GM23338 (cell line): Measurements from ENCODE around the gene ASS1. TPM values are rescaled to one million over a fixed set of nuclear protein-coding genes. Genes with fewer than 3 reads are reported as not detected.

Experiments used
- ATAC-seq: fragments of 200-7000 bp; cut with Tn5 transposase; 3 replicates; pipeline ENCODE4 v1.9.1; 2020
- DNase-seq: peaks from one replicate; pipeline ENCODE4 v3.0.0-alpha.2; 2015; ENCODE audit warnings: low spot score
- H2AFZ ChIP-seq: fragments of 200-600 bp; sonication (generic); 2 replicates; pipeline ENCODE4 v1.8.0; 2016; ENCODE audit warnings: antibody characterized with exemption, mild to moderate bottlenecking, moderate library complexity
- H3F3A ChIP-seq: fragments of 200-600 bp; sonication (generic); replicated peaks from 2 replicates; pipeline ENCODE4 v1.8.0; 2017; ENCODE audit warnings: antibody characterized with exemption, mixed run types, low read depth
- H3K27ac ChIP-seq: fragments of 200-600 bp; sonication (generic); 2 replicates; pipeline ENCODE4 v1.6.1; 2016; ENCODE audit warnings: low read depth
- H3K27me3 ChIP-seq: fragments of 200-600 bp; sonication (generic); 2 replicates; pipeline ENCODE4 v1.8.0; 2016; ENCODE audit warnings: mild to moderate bottlenecking, mixed run types, moderate library complexity; ENCODE audit not compliant: insufficient read depth
- H3K36me3 ChIP-seq: fragments of 200-600 bp; sonication (generic); 2 replicates; pipeline ENCODE4 v1.8.0; 2016; ENCODE audit warnings: mild to moderate bottlenecking; ENCODE audit not compliant: insufficient read depth
- H3K4me1 ChIP-seq: fragments of 200-600 bp; sonication (generic); 2 replicates; pipeline ENCODE4 v1.8.0; 2016; ENCODE audit warnings: mild to moderate bottlenecking, moderate library complexity; ENCODE audit not compliant: insufficient read depth
- H3K4me2 ChIP-seq: fragments of 200-600 bp; sonication (generic); 2 replicates; pipeline ENCODE4 v1.7.1; 2017; ENCODE audit warnings: mixed run types
- H3K4me3 ChIP-seq: fragments of 200-600 bp; sonication (generic); 2 replicates; pipeline ENCODE4 v1.6.1; 2016; ENCODE audit warnings: mixed run types
- H3K79me2 ChIP-seq: fragments of 200-600 bp; sonication (generic); replicated peaks from 2 replicates; pipeline ENCODE4 v1.8.0; 2017; ENCODE audit warnings: mild to moderate bottlenecking; ENCODE audit not compliant: insufficient read depth
- H3K9me2 ChIP-seq: fragments of 200-600 bp; sonication (generic); 2 replicates; pipeline ENCODE4 v1.8.0; 2017; ENCODE audit not compliant: insufficient read depth
- H4K20me1 ChIP-seq: fragments of 200-600 bp; sonication (generic); replicated peaks from 2 replicates; pipeline ENCODE4 v1.8.0; 2017; ENCODE audit warnings: mild to moderate bottlenecking; ENCODE audit not compliant: insufficient read depth
- H3K27ac Mint-ChIP-seq: 2 replicates; pipeline ENCODE4 v1.8.0; 2020; ENCODE audit warnings: inconsistent platforms, mild to moderate bottlenecking, moderate library complexity, mixed read lengths
- H3K27me3 Mint-ChIP-seq: 3 replicates; pipeline ENCODE4 v1.8.0; 2022; ENCODE audit warnings: low read depth, mild to moderate bottlenecking, moderate library complexity, mixed read lengths, inconsistent platforms; ENCODE audit not compliant: insufficient read depth, poor library complexity
- H3K36me3 Mint-ChIP-seq: 3 replicates; pipeline ENCODE4 v1.8.0; 2021; ENCODE audit warnings: low read depth, mild to moderate bottlenecking, inconsistent platforms, moderate library complexity, mixed read lengths
- H3K4me1 Mint-ChIP-seq: 3 replicates; pipeline ENCODE4 v1.8.0; 2020; ENCODE audit warnings: mild to moderate bottlenecking, inconsistent platforms, mixed read lengths
- H3K4me3 Mint-ChIP-seq: 3 replicates; pipeline ENCODE4 v1.8.0; 2021; ENCODE audit warnings: moderate library complexity, mild to moderate bottlenecking, inconsistent platforms, mixed read lengths
- H3K9me3 Mint-ChIP-seq: 3 replicates; pipeline ENCODE4 v1.8.0; 2020; ENCODE audit warnings: moderate library complexity, mild to moderate bottlenecking, inconsistent platforms, mixed read lengths
- CREB1 ChIP-seq: fragments of 250-450 bp; sonication (Bioruptor Pico); IDR thresholded peaks from 2 replicates; pipeline ENCODE4 v1.5.0; 2020; ENCODE audit warnings: low read depth, mild to moderate bottlenecking, moderate library complexity
- CTCF ChIP-seq, 2 experiments: fragments of 200-600 bp in 1 of 2; sonication (generic) in 1 of 2; conservative IDR thresholded peaks; 2 replicates each; pipeline versions ENCODE4 v1.5.1 to v1.6.1; 2016 to 2017; ENCODE audit warnings: antibody characterized with exemption in 2 of 2, low read depth in 2 of 2, mild to moderate bottlenecking in 2 of 2, moderate library complexity in 1 of 2
- ETS1 ChIP-seq: IDR thresholded peaks from 2 replicates; pipeline ENCODE4 v1.6.1; 2016; ENCODE audit warnings: antibody characterized with exemption
- EZH2 ChIP-seq: fragments of 200-600 bp; sonication (generic); IDR thresholded peaks from one replicate; pipeline ENCODE4 v1.8.0; 2017; ENCODE audit warnings: antibody characterized with exemption, mild to moderate bottlenecking, low read depth; ENCODE audit not compliant: unreplicated experiment
- EZH2phosphoT487 ChIP-seq: fragments of 200-600 bp; sonication (generic); IDR thresholded peaks from one replicate; pipeline ENCODE4 v1.8.1; 2018; ENCODE audit warnings: antibody characterized with exemption; ENCODE audit not compliant: unreplicated experiment
- JUNB ChIP-seq: IDR thresholded peaks from one replicate; pipeline ENCODE4 v1.6.1; 2016; ENCODE audit warnings: antibody characterized with exemption; ENCODE audit not compliant: unreplicated experiment
- NANOG ChIP-seq: IDR thresholded peaks from 2 replicates; pipeline ENCODE4 v1.6.1; 2016; ENCODE audit warnings: antibody characterized with exemption, borderline replicate concordance
- POLR2AphosphoS5 ChIP-seq: IDR thresholded peaks from 2 replicates; pipeline ENCODE4 v1.6.1; 2016; ENCODE audit warnings: antibody characterized with exemption, low read depth
- REST ChIP-seq: IDR thresholded peaks from one replicate; pipeline ENCODE4 v1.6.1; 2018; ENCODE audit warnings: antibody characterized with exemption; ENCODE audit not compliant: unreplicated experiment
- STAT1 ChIP-seq: IDR thresholded peaks from one replicate; pipeline ENCODE4 v1.6.1; 2016; ENCODE audit warnings: antibody characterized with exemption; ENCODE audit not compliant: unreplicated experiment
- ZNF114 ChIP-seq: fragments of 250-450 bp; sonication (Bioruptor Pico); IDR thresholded peaks from 2 replicates; pipeline ENCODE4 v1.5.0; 2020; ENCODE audit warnings: mild to moderate bottlenecking, moderate library complexity
- ZNF331 ChIP-seq: fragments of 250-450 bp; sonication (Bioruptor Pico); IDR thresholded peaks from 2 replicates; pipeline ENCODE4 v1.5.0; 2020; ENCODE audit warnings: low read depth, mild to moderate bottlenecking, moderate library complexity
- ZNF462 ChIP-seq: fragments of 250-450 bp; sonication (Bioruptor Pico); IDR thresholded peaks from 2 replicates; pipeline ENCODE4 v1.5.0; 2020; ENCODE audit warnings: mild to moderate bottlenecking, moderate library complexity
- polyA plus RNA-seq: library from polyadenylated mRNA; unstranded; fragments of >200 nt; fragmentation: Nextera tagmentation; extraction: Ambion mirVana; gene quantifications from 2 replicates; pipeline ENCODE4 v1.2.1, GENCODE V29; 2016
- total RNA-seq: library from RNA; depleted of rRNA; stranded (reverse); fragments of >200 nt; shearing (Covaris generic); gene quantifications from 2 replicates; pipeline ENCODE4 v1.2.3, GENCODE V29; 2014

The ASS1 gene
- total and polyA plus RNA-seq, 2 experiments from 2014 or later, result 65.8 to 103 TPM

GRCh38 chr9:130487500-130487899, 42.7 kb downstream of the ASS1 start:
- TF ChIP-seq JUNB, result no peak
- no peak for TF ChIP-seq NANOG
- no peak for TF ChIP-seq CREB1 (CRISPR knock-in tag)
- no peak for TF ChIP-seq REST
- no peak for TF ChIP-seq ZNF462 (CRISPR knock-in tag)
- no peak for TF ChIP-seq CTCF (conservative IDR thresholded peaks at IDR 0.05; ENCODE audit: low read depth in 2 of 2)
- no peak for TF ChIP-seq STAT1
- TF ChIP-seq ZNF114 (CRISPR knock-in tag), result no peak
- no peak for TF ChIP-seq POLR2AphosphoS5
- no peak for TF ChIP-seq ETS1
- TF ChIP-seq EZH2phosphoT487, result no peak
- TF ChIP-seq ZNF331 (CRISPR knock-in tag), result no peak
- no peak for TF ChIP-seq EZH2
- Mint-ChIP-seq H3K4me1 (peaks cover 9% of the 10 kb centered on the region), H3K27me3 (peaks cover 10% of the 10 kb centered on the region)

More at GRCh38 chr9:130487500-130487899, 42.7 kb downstream of the ASS1 start:
- no peaks in the 10 kb centered on the region; the same call in 1 of the 2 replicates for H3K4me1 ChIP-seq
- H2AFZ ChIP-seq, result no peak overlapping the region
- H3F3A ChIP-seq, result 0 out of 2 replicates have a peak, but pooled peaks cover 3% of the 10 kb centered on the region
- H3K4me2 ChIP-seq, result no peak overlapping the region
- H3K36me3 Mint-ChIP-seq, result peaks cover 38% of the 10 kb centered on the region; the same call in 2 of the 3 replicates
- no peaks in the 10 kb centered on the region for H3K27me3 ChIP-seq
- H3K79me2 ChIP-seq, result no peaks in the 10 kb centered on the region
- H3K36me3 ChIP-seq, result no peaks in the 10 kb centered on the region
- H3K9me3 Mint-ChIP-seq, result no peaks in the 10 kb centered on the region
- no peaks in the 10 kb centered on the region for H3K9me2 ChIP-seq
- no peak for DNase-seq
- H3K4me3 ChIP-seq, result no peak overlapping the region
- no peak overlapping the region for H3K27ac ChIP-seq
- H3K4me3 Mint-ChIP-seq, result no peak overlapping the region
- no peaks in the 10 kb centered on the region for H4K20me1 ChIP-seq
- ATAC-seq, result no peak
- H3K27ac Mint-ChIP-seq, result no peak overlapping the region
